H1 (cell line): ENCODE data around the gene ITSN1. TPM values are rescaled to one million over a fixed set of nuclear protein-coding genes. Genes with fewer than 3 reads are reported as not detected.

Source experiments
- polyA plus RNA-seq, 7 experiments: library from polyadenylated mRNA; depleted of rRNA in 3 of 7; stranded (reverse) in 5 of 7; unstranded in 2 of 7; fragments of >200 nt in 5 of 7; fragments of 200-250 nt in 2 of 7; gene quantifications; 1 replicate in 5 of 7; 2 replicates in 1 of 7; 4 replicates in 1 of 7; pipeline versions ENCODE4 v1.2.1 to v1.2.3, GENCODE V29; 2011 to 2013; ENCODE audit warnings: missing spikeins in 2 of 7, mixed read lengths in 2 of 7
- total RNA-seq: library from RNA; stranded (reverse); fragmentation: NEBNext Ultra II Directional; extraction: Animal tissue kit (Norgen Biotek cat#: 25700); gene quantifications from 2 replicates; pipeline ENCODE4 v1.2.1, GENCODE V29; 2021

The ITSN1 gene
- total and polyA plus RNA-seq, 2 of the 8 experiments (the other 6 are each of a cell fraction or from before 2014, with no cell fraction given), result 60.8 to 78.1 TPM

Other genes with a start within 250 kb of the ITSN1 start
- gene IFNGR2, start 239.1 kb upstream of the ITSN1 start, total RNA-seq, result 34.9 and 36.0 TPM in 2 replicates
- gene IFNGR2, start 239.1 kb upstream of the ITSN1 start, polyA plus RNA-seq (2011; rRNA removed), result 33.4 and 46.4 TPM in 2 replicates
- 16.8 and 17.8 TPM in 2 replicates for gene TMEM50B, start 162.5 kb upstream of the ITSN1 start, total RNA-seq
- gene TMEM50B, start 162.5 kb upstream of the ITSN1 start, polyA plus RNA-seq (2011; rRNA removed), result 20.5 and 21.9 TPM in 2 replicates
- 4.2 and 4.3 TPM in 2 replicates for gene DNAJC28, start 150.8 kb upstream of the ITSN1 start, total RNA-seq
- gene DNAJC28, start 150.8 kb upstream of the ITSN1 start, polyA plus RNA-seq (2011; rRNA removed), result 0.75 and 0.97 TPM in 2 replicates
- 231 TPM in 2 replicates for gene GART, start 100.4 kb upstream of the ITSN1 start, total RNA-seq
- gene GART, start 100.4 kb upstream of the ITSN1 start, polyA plus RNA-seq (2011; rRNA removed), result 20.6 and 23.1 TPM in 2 replicates
- 270 and 274 TPM in 2 replicates for gene SON, start 99.5 kb upstream of the ITSN1 start, total RNA-seq
- 113 and 122 TPM in 2 replicates for gene SON, start 99.5 kb upstream of the ITSN1 start, polyA plus RNA-seq (2011; rRNA removed)
- 27.9 and 32.5 TPM in 2 replicates for gene DONSON, start 53.8 kb upstream of the ITSN1 start, total RNA-seq
- gene DONSON, start 53.8 kb upstream of the ITSN1 start, polyA plus RNA-seq (2011; rRNA removed), result 14.0 and 21.9 TPM in 2 replicates
- 15.6 and 16.8 TPM in 2 replicates for gene CRYZL1, start 760 bp upstream of the ITSN1 start, total RNA-seq
- gene CRYZL1, start 760 bp upstream of the ITSN1 start, polyA plus RNA-seq (2011; rRNA removed), result 8.3 and 15.8 TPM in 2 replicates